Measurements from ENCODE around the gene DHRS2. TPM values are rescaled to one million over a fixed set of nuclear protein-coding genes. Genes with fewer than 3 reads are reported as not detected.

The DHRS2 gene
- total RNA-seq, 3 donors from 2014 or later, result 4.6 to 9.4 TPM; not detected in 1

DNA sequence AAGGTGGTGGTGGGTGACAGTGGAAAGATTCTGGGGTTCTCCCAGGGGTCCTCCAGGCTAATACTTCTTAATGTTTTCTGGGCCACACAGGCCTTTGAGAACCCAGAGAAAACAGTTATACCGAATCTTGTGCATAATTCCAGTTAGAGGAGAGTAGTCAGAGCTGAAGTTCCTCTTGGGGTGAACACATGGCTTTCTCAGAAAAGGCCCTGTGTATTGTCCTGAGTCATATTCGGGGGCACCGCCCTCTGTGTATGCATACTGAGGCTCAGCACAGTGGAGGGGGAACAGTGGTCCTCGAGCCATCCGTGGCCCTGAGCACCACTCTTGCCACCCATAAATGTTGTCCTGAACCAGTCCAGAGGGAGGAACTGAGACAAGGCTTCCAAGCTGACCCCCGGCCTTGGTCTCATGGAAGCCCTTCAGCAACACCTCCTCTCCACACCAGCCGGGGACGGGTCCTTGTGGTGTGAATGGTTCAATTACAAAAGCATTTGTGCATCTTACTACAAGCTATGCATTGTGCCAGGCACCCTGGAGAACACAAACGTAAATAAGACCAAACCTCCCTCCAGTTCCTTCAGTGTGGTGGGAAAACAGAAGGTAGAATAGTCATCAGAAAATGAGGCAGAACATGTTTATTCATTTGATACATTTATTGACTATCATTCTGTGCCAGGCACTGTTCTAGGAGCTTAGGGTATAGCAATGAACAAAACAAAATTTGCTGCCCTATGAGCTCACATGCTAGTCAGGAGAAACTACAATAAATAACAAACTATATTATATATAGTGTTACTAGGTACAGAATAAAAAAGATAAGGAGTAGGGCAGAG is 9.9 kb downstream of the DHRS2 start:
- no peak for TF ChIP-seq POLR2AphosphoS5 (IDR thresholded peaks at IDR 0.05)
- no peak for TF ChIP-seq POLR2A (IDR thresholded peaks at IDR 0.05)
- TF ChIP-seq, protein P1, sequence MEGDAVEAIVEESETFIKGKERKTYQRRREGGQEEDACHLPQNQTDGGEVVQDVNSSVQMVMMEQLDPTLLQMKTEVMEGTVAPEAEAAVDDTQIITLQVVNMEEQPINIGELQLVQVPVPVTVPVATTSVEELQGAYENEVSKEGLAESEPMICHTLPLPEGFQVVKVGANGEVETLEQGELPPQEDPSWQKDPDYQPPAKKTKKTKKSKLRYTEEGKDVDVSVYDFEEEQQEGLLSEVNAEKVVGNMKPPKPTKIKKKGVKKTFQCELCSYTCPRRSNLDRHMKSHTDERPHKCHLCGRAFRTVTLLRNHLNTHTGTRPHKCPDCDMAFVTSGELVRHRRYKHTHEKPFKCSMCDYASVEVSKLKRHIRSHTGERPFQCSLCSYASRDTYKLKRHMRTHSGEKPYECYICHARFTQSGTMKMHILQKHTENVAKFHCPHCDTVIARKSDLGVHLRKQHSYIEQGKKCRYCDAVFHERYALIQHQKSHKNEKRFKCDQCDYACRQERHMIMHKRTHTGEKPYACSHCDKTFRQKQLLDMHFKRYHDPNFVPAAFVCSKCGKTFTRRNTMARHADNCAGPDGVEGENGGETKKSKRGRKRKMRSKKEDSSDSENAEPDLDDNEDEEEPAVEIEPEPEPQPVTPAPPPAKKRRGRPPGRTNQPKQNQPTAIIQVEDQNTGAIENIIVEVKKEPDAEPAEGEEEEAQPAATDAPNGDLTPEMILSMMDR (IDR thresholded peaks at IDR 0.05), result no peak
- Histone ChIP-seq H3K27me3 (no peaks in the 10 kb centered on the region), H3K36me3 (no peaks in the 10 kb centered on the region), H3K27ac (no peak overlapping the region), H3K4me1 (no peaks in the 10 kb centered on the region), H3K9me3 (no peaks in the 10 kb centered on the region), H3K4me3 (no peak overlapping the region)
- DNase-seq (ENCODE audit: low spot score in 2 of 2), result no peak
- intact Hi-C loops (cut with DNase I; ENCODE audit: low total_unique reads), result no loop called here

DNA sequence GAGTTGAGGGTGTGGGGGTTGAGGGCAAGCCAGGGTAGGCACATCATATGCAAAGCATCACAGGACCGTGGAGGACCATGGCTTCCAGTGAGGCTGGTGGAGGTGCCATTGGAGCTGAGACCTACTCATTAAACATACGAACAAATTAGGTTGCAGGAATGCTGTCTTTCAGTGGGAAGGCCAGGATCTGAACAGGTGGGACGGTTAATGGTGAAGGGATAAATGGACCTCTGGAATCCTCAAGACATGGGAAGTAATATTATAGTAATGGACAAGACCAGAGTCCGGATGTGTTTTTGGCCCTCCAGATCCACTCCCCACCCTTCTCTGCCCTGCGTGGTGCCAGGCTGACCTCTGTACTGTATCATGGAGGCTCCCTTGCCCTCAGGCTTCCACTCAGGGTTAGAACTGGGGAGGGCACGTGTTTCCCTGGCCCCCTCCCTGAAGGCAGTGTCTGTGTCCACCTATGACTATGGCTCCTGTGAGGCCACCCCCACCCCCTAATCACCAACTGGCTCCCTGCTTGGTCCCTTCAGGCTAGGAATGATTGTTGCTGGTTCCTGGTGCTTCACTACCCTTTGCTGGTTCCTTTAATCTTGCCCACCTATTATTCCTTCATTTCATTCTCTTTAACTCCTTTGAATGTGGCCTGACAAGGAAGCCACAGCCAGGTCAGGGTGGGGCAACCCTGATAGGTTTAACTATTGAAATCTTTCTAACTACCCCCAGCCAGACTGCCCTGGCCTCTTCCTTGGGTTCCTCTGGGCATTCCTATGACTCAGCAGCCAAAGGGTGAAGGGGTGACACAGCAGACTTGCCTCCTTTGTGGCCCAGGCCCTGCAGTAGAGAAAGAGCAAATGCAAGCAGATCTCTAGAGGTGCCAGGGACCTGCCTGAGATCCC is 10.7 kb downstream of the DHRS2 start:
- Histone ChIP-seq H3K4me3 (no peak overlapping the region), H3K36me3 (no peaks in the 10 kb centered on the region), H3K27ac (no peak overlapping the region), H3K9me3 (no peaks in the 10 kb centered on the region), H3K4me1 (no peaks in the 10 kb centered on the region), H3K27me3 (no peaks in the 10 kb centered on the region)
- no peak for DNase-seq (ENCODE audit: low spot score in 2 of 2)
- TF ChIP-seq POLR2A (IDR thresholded peaks at IDR 0.05), result no peak
- TF ChIP-seq, protein P1 (IDR thresholded peaks at IDR 0.05), result no peak
- no peak for TF ChIP-seq POLR2AphosphoS5 (IDR thresholded peaks at IDR 0.05)
- intact Hi-C loops (cut with DNase I; ENCODE audit: low total_unique reads), result no loop called here

DNA sequence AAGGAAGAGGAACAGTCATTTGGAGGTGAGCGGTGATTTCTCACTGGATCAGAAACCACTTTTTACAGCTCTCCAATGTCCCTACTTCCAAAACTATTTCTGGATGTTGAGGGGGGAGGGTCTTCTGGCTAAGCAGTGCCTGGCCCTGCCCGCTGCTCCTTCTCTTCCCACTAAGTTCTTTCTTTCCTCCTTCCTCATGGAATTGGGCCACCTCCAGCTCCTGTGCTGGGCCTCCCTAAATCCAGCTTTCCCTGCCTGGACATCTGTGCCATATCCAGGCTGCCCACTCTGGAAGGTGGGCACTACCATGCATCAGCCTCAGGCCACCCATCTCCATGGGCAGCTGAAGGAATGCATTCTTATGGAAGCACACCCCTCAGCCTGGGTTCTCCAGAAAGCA is 11.5 kb downstream of the DHRS2 start:
- Histone ChIP-seq H3K4me3 (no peak overlapping the region), H3K27me3 (no peaks in the 10 kb centered on the region), H3K9me3 (no peaks in the 10 kb centered on the region), H3K36me3 (no peaks in the 10 kb centered on the region), H3K27ac (no peak overlapping the region), H3K4me1 (no peaks in the 10 kb centered on the region)
- DNase-seq (ENCODE audit: low spot score in 2 of 2), result no peak
- no peak for TF ChIP-seq POLR2AphosphoS5 (IDR thresholded peaks at IDR 0.05)
- no peak for TF ChIP-seq POLR2A (IDR thresholded peaks at IDR 0.05)
- TF ChIP-seq, protein P1 (IDR thresholded peaks at IDR 0.05), result no peak
- intact Hi-C loops (cut with DNase I; ENCODE audit: low total_unique reads), result no loop called here

DNA sequence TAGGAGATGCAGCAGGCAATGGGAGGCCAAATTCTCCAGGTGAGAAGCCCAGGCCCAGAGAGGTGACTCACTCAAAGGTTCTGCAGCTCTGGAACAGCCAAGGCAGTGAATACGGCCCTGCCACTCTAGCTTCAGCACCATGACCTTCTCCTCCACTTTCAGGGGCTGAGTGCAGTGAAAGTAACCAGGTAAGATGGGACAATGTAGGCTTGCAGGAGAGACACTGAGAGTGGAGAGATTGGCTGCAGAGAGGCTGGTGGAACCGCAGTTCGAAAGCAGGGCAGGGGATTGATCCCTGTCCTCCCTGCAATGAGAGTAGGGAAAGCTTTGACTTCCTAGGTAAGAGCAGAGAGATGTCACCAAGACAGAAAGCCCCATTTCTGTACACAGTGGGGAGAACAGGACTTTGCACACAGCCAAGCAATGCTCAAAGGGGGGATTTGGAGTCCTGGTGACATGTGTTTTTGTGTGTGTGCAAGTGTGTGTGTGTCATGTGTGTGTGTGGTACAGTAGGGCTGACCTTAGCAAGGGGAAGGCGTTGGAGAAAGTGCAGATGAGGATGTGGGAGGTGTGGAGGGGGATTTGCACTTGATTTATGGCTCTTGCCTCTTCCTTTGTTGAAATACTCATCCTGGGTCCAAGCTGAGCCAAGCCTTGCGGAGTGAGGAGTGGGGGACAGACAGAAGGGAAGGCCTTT is 12.7 kb downstream of the DHRS2 start:
- Histone ChIP-seq H3K27ac (no peak overlapping the region), H3K4me3 (no peak overlapping the region), H3K4me1 (no peaks in the 10 kb centered on the region), H3K27me3 (no peaks in the 10 kb centered on the region), H3K36me3 (no peaks in the 10 kb centered on the region), H3K9me3 (no peaks in the 10 kb centered on the region)
- intact Hi-C loops (cut with DNase I; ENCODE audit: low total_unique reads), result no loop called here
- DNase-seq (ENCODE audit: low spot score in 2 of 2), result no peak
- no peak for TF ChIP-seq POLR2AphosphoS5 (IDR thresholded peaks at IDR 0.05)

DNA sequence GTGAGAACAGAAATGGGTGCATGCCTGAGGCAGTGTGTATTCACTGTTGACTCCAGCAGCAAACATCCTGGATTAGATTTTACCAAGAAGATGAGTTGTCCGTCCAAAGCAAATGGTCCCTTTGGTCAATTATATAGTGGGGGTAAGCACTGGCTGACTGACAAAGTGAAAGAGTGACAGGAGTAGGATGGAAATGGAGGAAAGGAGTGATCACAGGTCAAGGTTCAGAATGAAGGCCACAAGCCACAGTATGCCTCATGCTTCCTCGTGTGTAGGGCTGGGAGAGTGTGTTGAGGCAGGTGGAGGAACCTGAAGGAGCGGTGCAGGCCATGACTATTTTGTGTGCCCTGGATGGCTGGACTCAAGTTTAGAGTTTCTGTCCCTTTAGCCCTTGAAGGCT is 14.3 kb downstream of the DHRS2 start:
- Histone ChIP-seq H3K27me3 (no peaks in the 10 kb centered on the region), H3K9me3 (no peaks in the 10 kb centered on the region), H3K36me3 (no peaks in the 10 kb centered on the region), H3K4me1 (no peaks in the 10 kb centered on the region), H3K27ac (no peak overlapping the region), H3K4me3 (no peak overlapping the region)
- TF ChIP-seq, protein P1 (IDR thresholded peaks at IDR 0.05), result no peak
- TF ChIP-seq POLR2A (IDR thresholded peaks at IDR 0.05), result no peak
- TF ChIP-seq POLR2AphosphoS5 (IDR thresholded peaks at IDR 0.05), result no peak
- intact Hi-C loops (cut with DNase I; ENCODE audit: low total_unique reads), result no loop called here
- no peak for DNase-seq (ENCODE audit: low spot score in 2 of 2)
